Right forelimb (tissue), 1 donor: ENCODE data around the gene ZNF787.
"Not testable (repeated sequence)": the region's sequence is repeated elsewhere in the genome, so short reads cannot be mapped to it uniquely, and the experiment has no call there.

Source experiments
- DNase-seq: peaks from one replicate; pipeline ENCODE4 v3.0.0-alpha.2; 2018

ZNF787 gene

DNA sequence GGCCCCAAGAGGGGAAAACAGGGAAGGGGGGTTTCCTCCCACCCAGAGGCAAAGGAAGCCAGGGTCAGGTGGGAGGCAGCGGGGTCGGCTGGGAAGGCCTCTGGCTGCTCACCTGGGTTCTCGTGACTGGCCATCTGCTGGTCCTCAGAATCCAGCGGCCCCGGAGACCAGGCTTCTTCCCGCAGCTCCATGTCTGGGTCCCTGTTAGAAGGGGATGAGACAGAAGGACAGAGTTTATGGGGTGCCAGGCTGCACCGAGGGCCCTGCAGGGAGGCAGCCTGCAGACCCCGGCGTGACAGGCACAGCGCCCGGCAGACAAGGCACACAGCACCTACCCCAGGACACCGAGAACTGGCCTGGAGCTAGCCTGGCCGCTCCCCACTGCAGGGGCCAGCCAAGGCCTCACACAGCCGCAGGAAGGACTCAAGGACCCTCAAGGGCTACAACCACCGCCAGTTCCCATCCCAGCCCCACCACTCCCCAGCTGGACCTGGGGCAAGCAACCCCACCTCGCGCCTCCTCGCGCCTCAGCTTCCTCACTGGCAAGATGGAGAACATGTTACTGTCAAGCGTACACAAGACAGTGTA, 18.0 kb downstream of the ZNF787 start:
- no peak for DNase-seq

DNA sequence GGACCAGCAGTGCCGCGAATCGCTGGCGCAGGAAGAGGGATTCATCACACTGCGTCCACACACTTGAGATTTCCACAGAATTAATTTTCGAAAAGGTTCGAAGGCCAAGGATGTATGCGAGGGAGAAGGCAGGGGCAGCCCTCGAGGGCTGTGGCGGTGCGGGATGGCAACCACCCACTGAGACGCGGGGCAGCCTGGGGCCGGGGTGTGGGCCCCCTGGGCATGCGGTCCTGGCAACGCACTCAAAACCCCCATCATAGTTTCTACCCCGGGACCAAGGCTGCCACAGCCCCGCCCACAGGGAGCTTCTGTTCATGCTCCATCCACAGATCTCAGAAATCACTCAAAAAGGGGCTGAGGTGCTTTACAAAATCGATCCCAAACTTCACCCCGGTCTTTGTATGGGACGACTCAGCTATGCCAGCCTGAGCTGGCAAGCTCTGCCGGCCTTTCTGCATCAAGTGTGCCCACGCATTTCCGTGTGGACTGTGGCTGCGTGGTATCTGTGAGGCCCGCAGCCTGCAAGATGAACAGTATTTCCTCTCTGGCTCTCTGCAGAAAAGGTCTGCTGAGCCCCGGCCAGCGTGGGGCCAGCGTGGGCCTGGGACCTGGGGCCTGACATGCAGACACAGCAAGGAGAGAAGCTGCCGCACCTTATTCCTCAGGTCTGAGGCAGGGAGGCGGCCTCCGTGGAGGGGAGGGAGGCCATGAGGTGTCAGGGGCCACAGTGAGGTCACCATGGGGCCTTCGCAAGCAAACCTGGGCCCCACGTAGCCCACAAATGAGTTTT, 19.2 kb downstream of the ZNF787 start:
- no peak for DNase-seq

DNA sequence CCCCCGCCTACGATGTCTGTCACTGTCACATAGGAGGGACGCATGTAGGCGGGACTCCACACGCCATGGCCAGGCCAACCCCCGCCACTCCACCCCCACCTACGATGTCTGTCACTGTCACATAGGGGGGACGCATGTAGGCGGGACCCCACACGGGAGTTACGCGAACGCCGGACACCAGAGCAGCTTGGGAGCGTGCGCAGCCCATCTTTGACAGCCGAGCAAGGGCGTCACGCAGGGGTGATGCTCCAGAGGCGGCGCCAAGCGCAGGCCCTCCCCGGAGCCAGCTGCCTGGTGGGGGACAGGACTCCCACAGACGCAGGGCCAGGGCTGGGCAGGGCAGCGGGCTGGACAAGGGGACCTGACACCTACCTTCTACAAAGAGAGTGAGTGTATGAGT, 20.0 kb downstream of the ZNF787 start:
- no peak for DNase-seq

DNA sequence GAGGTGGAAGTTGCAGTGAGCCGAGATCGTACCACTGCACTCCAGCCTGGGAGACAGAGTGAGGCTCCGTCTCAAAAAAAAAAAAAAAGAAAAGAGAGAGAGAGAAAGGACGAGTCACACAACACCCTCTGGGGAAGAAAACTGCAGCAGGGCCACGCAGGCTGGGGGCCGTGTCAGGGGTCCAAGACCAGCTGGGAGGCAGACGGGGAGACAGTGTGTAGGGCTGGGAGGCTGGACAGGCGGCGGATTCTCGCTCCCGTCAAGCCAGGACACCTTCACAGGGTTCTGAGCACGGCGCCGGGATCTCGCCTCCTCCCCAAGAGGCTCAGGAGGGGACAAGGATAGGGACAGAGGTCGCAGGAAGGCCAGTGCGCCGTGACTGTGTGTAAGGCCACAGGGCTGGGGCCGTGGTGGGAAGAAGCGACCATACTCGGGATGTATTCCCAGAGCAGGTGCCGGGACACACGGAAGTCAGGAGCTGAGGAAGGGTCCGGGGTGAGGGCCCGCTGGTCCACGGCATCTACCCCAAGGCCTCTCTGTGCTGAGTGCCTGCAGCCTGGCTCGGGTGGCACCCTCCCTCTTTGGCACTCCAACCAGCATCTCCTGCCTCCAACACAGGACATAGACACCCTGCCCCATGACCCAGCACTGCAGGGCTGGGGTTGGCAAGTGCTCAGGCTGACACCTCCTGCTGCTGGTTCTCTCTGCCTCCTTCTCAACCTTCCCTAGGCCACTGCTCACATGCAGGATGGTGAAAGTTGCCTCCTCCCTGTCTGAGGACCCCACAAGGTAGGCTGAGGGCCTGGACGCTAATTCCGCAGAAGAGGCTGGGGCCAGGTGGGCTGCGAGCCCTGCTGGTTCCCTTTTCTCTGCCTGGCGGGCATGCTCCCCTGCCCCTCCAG, 21.2 kb downstream of the ZNF787 start:
- DNase-seq = no peak

DNA sequence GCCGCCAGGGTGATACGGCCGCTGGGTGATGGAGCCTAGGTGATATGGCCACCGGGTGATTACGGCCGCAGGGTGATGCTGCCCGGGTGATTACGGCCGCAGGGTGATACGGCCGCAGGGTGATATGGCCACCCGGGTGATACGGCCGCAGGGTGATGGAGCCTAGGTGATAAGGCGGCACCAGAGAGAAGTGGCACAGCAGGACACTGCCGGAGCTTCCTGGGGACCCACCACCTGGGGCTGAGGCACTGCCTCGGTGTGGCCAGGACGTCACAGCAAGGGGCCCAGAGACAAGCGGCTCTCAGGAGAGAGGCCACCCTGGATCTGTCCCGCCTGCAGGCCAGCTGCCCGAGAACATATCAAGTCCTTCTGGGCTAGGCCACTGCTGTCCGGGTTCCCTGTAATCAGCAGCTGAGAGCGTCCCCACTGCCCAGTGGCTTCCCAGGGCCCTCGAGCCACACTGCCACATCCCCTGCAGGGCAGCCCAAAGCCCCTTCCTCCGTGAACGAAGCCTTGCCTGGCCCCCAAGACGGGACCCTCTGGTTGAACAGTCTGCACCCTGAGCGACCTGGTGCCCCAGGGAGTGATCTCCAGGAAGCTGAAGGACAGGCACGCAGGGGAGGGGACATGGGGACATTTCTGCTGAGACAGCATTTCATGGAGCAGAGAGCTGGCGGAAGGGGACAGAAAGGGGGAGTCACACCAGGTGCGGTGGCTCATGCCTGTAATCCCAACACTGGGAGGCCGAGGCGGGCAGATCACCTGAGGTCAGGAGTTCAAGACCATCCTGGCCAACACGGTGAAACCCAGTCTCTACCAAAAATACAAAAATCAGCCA, 22.1 kb downstream of the ZNF787 start:
- DNase-seq = no peak

DNA sequence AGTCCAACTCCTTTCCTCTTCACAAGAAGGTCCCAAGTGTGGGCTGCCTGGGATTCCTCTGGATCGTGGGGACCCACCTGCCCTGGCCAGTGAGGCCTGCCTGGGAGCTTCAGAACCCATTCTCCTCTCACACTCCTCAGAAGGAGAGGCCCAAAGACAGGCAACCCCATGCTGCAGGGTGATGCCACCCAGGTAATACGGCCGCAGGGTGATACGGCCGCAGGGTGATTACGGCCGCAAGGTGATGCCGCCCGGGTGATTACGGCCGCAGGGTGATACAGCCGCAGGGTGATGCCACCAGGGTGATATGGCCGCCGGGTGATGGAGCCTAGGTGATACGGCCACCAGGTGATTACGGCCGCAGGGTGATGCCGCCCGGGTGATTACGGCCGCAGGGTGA, 22.9 kb downstream of the ZNF787 start:
- not testable (repeated sequence) for DNase-seq

DNA sequence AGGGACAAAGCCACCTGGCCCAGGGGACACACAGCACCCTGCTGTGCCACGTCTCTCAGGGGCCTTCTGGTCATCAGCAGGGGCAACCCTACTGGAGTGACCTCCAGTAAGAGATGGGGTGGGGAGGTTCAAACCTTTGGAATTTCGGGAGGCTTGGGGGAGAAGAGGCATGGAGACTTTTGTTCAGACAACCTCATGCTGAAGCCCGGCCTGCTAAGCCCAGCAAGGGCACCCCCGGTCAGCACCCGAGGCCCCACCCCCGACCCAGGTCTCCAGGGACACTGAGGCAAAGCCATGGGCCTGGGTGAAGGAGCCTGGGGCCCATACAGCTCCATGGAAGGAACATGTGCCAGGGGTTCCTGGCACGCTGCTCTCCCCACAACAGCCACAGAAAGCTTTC, 23.3 kb downstream of the ZNF787 start:
- DNase-seq = no peak

DNA sequence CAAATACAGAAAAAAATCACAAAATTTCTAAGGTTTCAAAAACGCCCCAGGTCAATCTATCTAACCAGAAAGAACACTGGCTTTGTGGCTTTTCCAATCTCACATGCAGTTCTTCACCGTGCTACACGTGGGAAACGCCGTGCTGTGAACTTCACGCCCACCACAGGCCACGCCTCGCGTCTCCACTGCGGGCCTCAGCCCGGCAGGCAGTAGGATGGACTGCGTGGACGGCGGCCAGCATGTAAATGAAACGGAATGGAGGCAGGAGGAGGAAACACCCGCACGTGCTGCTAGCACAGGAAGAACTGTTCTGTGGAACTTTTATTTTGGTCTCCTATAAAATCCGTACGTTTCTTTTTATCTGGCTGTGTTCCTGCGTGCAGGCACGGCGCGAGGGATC, 23.8 kb downstream of the ZNF787 start:
- DNase-seq = no peak

DNA sequence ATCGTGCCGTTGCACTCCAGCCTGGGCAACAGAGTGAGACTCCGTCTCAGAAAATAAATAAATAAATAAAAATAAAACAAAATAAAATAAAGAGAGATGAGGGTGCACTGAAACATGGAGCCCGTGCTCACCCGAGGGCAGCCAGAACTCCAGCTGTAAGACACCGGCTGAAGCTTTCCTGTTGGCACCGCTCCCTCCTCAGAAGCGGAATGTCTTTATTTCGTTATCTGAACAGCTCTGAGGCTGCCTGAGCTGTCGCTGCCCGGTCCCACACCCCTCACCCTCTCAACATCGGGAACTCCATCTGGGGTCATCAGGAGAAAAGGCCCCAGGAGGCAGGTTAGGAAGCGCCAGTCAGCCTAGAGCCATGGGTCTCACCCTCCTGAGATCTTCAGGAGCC, 24.4 kb downstream of the ZNF787 start:
- no peak for DNase-seq

DNA sequence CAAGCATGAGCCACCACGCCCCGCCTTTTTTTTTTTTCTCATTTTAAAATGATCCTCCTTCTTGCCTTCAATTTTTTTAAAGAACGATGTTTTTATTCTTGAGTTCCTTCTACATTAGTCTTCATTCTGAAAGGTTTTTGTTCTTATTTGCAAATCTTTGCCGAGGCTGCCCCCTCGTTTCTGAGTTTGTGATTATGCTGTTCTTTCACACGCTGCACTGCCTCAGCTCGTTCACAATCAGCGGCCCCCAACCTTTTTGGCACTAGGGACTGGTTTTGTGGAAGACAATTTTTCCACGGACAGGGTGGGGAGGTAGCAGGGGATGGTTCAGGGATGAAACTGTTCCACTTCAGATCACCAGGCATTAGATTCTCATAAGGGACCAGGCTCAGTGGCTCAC, 26.6 kb downstream of the ZNF787 start:
- DNase-seq = no peak

DNA sequence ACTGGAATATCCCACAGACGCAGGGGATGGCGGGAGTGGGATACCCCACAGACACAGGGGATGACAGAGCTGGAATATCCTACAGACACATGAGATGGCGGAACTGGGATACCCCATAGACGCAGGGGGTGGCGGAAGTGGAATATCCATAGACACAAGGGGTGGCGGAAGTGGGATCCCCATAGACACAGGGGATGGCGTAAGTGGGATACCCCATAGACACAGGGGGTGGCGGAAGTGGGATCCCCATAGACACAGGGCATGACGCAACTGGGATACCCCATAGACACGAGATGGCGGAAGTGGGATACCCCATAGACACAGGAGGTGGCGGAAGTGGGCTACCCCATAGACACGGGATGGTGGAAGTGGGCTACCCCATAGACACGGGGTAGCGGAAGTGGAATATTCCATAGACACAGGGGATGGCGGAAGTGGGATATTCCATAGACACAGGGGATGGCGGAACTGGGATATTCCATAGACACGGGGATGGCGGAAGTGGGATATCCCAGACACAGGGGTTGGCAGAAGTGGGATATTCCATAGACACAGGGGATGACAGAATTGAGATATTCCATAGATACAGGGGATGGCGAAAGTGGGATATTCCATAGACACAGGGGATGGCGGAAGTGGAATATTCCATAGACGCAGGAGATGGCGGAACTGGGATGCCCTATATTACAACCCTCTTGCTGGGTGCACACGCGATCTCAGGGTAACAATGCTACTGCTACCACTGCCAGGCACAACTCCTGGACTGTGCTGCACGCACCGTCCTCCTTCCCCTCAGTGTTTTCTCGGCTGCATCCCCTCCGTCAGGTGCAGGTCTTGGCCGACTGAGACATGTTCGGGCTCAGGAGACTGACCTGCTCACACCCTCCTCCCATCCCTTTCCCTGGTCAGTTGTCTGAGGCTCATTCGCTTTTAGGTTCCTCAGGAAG, 28.1 kb downstream of the ZNF787 start:
- DNase-seq = no peak

DNA sequence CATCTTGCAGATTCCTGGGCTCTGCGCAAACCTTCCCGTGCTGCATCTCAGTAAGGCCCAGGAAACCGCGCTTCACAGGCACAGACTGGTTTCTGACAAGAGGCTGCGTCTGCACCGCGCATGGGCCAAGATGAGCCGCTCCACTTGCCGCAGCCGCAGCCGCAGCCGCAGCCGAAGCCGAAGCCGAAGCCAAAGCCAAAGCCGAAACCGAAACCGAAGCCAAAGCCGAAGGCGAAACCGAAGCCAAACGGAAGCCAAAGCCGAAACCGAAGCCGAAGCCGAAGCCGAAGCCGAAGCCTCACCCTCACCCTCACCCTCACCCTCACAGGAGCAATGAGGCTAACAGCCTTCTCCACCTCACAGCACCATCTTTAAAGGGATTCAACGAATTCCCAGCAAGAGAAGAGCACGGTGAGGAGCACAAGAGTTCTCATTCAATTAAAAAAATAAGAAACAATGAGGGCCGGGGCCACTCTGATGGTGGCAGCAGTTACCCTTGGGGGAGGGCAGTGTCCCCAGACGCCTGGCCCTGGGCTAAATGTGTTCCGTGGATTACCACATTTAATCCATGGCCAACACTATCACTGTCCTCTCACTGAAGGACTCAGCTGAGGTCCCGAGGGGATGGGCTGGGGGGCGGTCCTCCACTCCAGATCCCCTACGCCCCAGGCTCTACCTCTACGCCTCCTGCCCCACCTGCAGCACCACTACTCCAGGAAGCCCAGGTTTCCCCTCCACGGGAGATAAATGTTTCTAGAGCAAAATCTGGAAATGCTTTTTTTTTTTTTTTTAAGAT, 29.1 kb downstream of the ZNF787 start:
- DNase-seq = no peak

DNA sequence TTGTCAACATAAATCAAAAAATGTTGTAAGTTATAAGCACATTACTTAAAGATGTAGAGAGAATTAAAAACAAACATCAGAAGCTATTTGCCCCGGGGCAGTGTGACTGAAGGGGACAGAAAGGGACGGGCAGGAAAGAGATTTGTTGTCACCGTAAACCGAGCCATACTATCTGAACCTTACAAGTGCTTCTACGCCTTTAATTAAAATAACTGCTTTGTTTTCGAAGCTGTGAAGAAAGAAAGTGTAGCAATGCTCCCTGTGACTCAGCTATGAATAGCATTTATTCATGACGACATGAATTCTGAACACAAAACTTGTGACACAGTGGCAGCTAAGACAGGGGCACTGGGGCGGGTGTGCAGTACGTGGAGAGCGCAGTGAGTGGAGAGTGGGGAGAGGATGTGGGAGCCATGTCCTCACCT, 30.0 kb downstream of the ZNF787 start:
- no peak for DNase-seq

DNA sequence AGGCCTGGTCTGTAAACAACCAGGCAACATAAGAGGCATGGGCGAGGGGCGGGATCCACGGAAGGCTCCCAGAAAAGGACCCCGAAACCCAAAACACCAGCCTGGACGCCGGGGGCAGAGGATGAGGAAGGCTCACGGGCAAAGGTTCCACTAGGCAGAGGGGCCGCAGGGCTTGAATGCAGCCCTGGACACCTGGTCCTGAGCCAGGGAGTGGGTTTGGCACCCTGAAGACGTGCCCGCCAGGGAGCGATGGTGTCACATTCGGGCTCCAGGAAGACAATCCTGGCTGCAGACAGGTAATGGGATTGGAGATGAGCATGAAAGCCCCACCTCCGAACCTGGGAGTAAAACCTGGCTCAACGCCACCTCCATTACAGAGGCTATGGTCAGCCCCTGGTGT, 31.8 kb downstream of the ZNF787 start:
- DNase-seq = no peak

DNA sequence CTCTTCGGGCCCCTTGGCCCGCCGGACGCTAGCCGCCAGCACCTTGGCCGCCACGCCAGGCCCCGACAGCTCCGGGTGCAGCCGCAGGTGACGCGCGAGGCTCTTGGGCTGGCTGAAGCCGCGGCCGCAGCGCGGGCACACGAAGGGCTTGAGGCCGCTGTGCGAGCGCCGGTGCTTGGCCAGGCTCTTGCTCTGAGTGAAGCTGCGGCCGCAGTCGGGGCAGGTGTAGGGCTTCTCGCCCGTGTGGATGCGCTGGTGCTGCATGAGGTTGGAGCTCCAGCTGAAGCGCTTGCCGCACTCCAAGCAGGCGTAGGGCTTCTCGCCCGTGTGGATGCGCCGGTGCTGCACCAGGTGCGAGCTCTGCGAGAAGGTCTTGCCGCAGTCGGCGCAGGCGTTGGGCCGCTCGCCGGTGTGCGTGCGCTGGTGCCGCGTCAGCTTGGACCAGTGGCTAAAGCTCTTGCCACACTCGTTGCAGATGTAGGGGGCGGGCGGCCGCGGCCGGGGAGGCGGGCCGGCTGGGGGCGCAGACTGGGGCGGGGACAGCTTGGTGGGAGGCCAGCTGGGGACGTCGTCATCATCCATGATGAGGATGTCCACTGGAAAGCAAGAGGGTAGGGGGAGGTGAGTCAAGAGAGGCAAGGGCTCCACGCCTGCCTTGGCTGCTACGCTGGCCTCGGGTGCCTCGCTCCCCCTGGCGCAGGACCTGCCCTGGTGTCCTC, 32.4 kb downstream of the ZNF787 start:
- DNase-seq = no peak

DNA sequence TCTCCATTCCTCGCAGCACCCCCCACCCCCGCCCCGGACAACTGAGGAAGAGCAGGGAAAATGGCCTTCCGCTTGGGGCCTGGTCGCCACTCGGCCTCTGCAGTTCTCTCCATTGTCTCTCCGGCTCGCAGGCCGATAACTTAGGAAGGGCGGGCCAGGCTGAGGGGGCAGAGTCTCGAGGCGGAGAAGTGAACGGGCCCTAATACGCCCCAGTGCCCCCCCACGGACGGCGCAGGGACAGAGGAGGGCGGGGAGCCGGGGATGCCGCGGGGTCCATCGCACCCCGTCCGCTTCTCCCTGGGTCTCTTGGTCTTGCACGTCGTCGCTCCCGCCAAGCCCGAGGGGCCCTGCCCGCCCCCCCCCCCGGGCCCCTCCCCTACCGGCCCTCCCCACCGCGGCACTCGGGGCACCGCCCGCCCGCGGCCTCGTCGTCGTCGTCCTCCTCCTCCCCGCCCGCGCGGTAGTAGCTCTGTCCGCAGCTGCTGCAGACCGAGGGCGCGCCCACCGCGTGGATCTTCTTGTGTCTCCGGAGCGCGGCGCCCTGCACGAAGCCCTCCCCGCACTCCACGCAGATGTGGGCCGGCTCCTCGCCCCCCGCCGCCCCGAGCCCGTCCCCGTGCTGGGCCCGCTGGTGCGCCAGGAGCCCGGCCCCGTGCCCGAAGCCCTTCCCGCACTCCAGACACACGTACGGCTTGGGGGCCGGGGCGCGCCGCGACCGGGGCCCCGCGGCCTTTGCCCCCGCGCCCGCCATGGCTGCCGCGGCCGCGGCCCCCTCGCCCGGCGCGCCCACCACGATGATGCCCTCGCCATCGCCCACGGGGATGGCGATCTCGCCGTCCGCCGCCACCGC, 33.2 kb downstream of the ZNF787 start:
- DNase-seq = no peak

DNA sequence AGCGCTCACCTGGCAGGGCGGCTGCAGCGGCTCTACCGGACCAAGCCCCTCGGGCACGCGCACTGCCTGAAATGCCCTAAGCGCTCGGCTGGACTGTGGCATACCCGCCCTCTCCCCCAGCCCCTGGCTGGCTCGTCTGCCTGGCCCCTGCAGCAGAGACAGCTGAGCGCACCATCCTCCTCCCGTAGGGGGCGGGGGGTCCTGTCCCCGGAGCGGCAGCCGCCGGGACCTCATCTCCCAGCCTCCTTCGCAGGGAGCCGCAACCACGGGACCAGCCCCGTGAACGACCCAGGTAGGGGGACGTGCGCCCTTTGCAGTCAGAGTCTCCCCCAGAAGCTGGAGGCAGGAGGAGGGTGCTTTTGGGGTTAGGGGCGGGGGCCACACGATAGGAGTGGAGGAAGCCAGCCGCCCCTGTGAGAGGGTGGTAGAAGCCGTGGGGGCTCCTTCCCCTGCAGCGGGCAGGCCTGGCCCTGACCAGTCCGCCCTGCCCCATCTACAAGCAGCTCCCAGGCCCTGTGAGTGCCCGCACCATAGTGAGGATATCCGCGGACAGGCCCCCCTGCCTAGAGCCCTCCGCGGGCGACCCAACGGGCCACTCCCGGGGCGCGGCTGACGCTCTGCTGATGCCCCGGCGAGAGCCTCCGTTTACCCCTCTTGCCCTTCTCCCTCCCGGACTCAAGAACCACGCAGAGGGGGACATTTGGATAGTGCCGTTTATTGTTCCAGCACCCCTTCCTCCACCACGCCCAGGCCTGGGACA, 34.2 kb downstream of the ZNF787 start:
- no peak for DNase-seq

DNA sequence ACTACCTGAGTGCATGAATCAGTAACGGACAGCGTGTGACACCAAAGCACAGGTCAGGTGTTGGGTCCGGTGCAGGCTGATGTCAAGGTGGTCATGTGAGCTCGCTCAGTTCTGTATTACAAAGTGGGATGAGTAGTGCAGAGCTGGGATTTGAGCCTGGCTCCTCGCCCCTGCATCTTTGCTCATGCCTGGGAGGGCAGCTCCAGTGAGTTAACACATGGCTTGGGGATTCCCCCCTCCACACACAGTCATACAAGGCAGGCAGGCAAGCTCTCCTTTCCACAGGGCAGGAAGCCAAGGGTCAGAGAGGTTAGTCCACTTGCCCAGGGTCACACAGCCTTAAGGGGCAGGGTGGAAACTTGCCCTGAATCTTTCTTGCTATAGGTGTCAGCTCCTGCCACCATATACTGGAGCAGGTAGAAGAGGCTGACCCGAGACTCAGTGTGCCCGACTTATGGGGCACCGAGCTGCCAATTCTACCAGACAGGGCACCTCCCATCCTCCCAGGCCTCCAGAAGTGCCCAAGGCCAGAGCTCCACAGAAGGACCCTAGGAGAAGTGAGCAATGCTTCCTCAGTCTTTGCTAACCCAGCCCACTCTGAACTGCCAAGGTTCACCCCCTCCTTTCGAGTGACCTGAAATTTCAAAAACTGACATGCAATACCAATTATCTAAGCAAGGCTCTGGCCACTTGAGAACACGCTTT, 35.4 kb downstream of the ZNF787 start:
- DNase-seq = no peak
